Measurements from ENCODE around the gene GLIPR1L2.
"Not testable (repeated sequence)": the region's sequence is repeated elsewhere in the genome, so short reads cannot be mapped to it uniquely, and the experiment has no call there.

Gene GLIPR1L2

DNA sequence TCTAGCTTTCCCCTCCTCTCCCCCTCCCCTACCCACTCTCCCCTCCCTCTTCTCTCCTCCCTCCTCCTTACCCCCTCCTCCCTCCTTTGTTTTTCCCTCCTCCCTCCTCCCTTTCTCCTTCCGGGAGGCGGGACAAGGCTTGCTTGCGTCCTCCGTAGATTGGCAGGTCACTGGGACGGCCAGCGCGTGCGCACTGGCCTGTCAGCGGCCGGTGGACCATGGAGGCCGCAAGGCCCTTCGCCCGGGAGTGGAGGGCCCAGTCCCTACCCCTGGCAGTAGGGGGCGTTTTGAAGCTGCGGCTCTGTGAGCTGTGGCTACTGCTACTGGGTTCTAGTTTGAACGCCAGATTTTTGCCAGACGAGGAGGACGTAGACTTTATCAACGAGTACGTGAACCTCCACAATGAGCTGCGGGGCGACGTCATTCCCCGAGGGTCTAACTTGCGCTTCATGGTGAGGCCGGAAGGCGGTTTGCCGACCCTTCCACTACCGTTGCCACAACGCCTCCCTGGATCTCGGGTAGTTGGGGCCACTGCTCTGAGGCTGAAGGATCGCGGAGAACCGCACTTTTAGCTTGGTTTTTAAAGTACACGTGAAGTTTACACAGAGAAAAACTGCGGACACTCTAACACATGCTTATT, at the start of gene GLIPR1L2:
Gene GLIPR1L2, plus strand, starts transcription at position 191 of the 640 bp plus-strand sequence. Its CDS starts 28 bp downstream, at position 219.
- peak; percentile 98 for DNase-seq

DNA sequence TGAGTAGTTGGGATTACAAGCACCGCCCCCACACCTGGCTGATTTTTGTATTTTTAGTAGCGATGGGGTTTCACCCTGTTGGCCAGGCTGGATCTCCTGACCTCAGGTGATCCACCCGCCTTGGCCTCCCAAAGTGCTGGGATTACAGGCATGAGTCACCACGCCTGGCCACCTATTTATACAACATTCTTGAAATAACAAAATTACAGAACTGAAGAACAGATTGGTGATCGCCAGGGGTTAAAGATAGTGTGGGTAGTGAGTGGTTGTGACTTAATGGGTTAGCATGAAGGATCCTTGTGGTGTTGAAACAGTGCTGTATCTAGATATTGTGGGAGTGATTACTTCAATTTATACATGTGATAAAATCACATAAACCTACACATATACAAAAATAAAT, 49.0 kb upstream of the GLIPR1L2 start:
- DNase-seq: no peak

DNA sequence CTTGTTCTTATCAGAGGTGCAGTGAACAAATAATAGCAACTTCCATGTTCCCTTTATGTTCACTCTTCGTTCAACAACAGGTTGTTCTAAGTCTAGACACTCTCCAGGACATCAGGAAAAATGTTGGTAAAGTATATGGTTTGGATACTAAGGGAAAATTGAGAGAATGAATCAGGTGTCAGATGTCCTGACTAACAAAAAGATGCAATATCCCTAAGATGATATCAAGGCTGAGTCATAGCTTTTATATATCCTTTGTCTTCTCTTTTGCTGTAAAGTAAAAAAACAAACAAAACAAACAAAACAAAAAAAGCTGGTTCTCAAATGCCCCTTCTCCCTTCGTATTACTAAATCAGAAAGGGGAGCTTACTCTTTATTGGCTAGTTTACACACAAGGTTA, 45.4 kb upstream of the GLIPR1L2 start:
- no peak for DNase-seq

DNA sequence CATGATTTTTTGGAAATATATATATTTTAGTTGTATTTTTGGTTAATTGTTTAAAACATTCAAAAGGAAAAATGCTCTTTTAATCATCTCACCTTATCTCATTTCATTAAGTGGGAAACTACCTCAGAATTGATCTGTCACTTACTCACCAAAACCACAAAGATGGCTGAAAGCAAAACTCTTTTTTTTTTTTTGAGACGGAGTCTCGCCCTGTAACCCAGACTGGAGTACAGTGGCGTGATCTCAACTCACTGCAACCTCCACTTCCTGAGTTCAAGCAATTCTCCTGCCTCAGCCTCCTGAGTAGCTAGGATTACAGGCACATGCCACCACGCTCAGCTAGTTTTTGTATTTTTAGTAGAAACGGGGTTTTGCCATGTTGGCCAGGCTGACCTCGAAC, 44.7 kb upstream of the GLIPR1L2 start:
- not testable (repeated sequence) for DNase-seq

DNA sequence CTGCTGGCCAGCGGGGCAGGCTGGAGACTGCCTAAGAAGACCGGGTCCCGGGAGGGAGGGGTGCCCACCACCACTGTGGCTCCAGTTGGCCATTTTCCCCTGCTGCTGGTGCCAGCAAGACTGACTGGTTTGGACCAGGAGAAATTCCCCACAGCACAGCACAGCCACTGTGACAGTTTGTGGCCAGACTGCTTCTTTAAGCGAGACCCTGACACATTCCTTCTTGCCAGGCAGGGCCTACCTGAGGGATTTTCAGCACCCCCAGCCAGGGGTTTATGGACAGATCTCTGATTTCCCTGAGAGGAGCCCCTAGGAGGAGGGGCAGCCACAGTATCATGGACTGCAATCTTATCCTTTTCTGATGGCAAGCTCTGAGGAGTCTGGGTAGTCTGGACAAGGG, 40.9 kb upstream of the GLIPR1L2 start:
- DNase-seq: no peak

DNA sequence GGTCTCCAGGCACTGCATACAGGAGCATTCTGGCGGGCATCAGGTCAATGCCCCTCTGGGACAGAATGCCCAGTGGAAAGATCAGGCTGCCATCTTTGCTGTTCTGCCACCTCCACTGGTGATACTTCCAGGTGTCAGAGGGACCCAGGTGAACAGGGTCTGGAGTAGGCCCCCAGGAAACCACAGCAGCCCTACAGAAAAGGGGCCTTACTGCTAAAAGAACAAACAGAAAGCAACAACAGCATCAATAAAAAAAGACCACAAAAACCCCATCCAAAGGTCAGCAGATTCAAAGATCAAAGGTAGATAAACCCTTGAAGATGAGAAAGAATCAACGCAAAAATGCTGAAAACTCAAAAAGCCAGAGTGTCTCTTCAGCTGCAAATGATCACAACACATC, 40.5 kb upstream of the GLIPR1L2 start:
- DNase-seq: no peak

DNA sequence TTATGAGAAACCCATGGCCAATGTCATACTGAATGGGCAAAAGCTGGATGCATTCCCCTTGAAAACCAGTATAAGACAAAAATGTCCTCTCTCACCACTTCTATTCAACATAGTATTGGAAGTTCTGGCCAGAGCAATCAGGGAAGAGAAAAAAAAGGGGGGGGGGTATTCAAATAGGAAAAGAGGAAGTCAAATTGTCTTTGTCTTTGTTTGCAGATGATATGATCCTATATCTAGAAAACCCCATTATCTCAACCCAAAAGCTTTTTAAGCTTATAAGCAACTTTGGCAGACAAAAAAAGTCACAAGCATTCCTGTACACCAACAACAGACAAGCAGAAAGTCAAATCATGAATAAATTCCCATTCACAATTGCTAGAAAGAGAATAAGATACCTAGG, 36.9 kb upstream of the GLIPR1L2 start:
- DNase-seq: no peak

DNA sequence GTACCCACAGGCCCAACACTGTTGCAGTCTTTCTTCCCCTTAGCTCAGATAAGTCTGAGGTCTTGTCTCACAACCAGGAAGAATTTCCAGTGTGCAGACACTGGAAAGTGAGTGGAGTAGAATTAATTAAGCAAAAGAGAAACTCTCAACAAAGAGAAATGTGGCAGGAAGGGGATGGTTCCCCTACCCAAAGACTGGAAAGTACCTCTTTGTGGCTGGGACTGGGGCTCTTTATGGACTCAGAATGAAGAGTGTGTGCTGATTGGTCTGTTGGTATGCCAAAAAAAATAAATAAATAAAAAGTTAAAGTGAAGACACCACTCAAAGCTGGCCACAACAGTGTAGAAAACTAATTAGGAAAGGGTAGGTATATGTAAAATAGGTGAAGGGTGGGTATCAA, 30.0 kb upstream of the GLIPR1L2 start:
- DNase-seq: no peak

DNA sequence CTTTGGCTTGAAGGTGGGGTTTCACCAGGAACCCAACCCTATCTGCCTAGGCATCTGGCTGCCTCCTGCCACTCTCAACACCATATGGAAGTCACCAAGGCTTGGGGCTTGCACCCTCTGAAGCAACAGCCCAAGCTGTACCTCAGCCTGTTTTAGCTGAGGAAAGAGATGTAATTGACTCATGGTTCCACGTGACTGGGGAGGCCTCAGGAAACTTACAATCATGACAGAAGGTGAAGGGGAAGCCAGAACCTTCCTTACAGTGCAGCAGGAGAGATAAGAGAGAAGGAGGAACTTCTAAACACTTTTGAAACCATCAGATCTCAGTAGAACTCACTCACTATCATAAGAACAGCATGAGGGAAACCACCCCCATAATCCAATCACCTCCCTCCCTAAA, 29.5 kb upstream of the GLIPR1L2 start:
- DNase-seq: no peak

DNA sequence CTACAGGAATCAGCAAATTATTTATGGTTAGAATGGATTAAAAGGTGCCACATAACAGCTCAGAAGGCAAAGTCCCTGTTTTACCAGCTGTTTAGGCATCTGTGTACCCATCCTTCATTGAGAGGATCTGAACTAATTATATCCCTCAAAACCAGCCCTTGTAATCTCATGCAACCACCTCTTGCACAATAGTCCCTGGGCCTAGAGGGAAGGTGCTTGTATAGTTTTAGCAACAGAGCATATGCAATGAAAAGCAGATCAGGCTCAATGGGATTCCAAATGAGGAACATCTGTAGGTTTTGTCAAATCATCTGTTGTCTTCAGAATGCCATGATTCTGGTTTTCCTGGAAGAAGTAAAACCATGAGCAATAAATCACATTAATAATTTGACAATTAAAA, 26.0 kb upstream of the GLIPR1L2 start:
- DNase-seq: peak; percentile 37

DNA sequence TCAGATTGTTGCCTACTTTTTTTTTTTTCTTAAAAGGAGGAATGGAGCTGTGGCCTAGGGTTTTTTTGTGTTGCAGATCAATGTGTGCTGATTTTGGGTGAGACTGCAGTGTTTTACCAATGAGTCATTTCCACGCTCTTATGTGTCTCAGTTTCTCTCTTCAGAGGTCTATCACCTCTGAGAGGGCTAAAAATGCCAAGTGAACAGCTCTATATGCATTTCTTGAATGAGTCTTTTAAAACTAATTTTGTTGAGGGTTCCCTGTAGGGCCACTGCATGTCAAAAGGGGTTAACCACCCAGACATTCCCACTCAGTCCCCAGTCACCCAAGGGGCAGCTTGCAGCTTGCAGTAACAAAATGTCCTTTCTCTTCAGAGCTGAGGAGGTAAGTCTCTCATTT, 24.3 kb upstream of the GLIPR1L2 start:
- DNase-seq: no peak

DNA sequence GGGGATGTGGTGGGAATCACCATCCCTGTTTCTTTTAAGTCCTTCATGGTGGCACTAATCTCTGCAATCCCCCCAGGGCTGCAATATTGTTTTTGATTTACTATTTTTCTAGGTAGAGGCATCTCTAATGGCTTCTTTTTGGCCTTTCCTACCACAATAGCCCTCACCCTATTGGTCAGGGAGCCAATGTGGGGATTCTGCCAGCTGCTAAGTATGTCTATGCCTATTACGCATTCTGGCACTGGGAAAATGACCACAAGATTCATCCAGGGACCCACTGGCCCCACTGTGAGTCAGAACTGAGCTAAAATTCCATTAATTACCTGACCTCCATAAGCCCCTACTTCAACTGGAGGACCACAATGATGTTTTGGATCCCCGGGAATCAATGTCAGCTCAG, 15.9 kb upstream of the GLIPR1L2 start:
- DNase-seq: no peak

DNA sequence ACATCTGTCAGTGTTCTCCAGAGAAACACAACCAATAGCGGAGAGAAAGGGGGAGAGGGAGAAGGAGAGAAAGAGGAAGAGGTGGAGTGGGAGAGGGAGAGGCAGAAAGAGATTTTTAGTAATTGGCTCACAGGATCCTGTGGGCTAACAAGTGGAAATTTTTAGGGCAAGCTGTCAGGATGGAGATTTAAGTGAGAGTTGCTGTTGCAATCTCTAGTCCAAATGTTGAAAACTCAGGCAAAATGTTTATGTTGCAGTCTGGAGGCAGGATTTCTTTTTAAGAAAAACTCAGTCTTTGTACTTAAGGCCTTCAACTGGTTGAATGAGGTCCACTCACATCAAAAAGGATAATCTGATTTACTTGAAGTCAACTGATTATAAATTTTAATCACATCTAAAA, 12.5 kb upstream of the GLIPR1L2 start:
- no peak for DNase-seq

DNA sequence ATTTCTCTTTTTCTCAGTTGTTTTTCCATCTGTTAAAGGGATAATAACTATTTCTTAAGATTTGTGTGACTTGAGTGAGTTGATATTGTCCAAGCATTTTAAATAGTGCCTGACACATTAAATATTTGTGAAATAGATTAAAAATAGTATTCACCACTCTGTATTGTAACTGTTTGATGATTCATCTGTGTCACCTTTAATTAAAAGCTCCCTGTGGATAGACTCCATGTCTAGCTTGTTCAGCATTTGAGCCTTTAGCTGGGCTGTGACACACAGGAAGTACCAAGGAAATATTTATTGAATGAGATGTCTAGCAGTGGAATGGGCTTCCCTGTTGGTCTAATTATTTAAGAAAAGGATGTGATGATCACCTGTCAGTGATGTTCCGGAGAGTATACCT, 1.8 kb upstream of the GLIPR1L2 start:
- no peak for DNase-seq

DNA sequence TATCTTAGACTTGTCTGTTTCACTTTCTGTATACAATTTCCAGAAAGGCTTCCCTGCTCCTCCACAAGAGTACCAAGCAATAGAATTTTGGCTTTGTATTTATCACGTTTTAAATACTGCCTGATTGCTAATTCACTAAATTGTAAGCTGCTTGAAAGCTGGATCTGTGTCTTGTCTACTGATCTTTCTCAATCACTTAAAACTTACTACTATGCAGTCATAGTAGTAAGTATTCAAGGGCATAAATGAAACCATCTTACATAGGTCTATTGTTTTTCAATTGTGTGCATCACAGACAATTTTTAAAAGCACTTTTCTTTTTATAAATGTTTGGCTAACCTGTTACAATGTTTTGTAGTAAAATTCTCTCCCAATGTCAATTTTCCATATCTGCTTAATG, 1.2 kb upstream of the GLIPR1L2 start:
- peak; percentile 23 for DNase-seq

DNA sequence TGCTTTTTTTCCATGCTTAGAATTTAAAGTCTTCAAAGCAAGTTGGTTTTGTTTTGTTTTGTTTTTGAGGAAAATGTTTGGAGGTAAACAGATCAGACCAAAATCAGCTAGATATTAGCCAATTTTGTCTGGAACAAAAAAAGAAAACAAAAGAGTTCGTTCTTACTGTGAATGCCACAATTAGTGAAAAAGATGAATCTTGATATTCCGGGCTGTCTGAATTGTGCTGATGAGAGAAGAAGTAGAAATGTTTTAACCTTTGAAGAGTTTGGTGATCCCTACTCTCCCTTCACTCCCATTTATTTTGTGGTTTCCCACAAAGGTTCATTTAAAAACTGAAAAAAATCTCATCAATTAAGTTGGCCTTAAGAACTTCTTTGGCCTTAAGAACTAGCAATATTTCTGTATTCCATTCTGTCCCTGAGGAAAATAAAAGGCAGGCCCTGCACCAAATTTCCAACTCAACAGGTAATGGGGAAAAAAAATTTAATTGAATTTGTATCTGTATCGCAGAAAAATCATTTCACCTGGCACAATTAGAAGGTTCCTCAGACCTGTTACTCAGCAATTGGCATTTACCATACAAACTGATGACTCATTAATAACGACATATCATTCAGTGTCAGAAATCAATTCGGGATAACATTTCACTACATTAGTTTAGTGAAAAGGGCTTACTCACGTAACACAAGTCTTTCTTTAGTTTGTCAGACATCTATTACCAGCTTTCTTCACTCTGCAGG, 562 bp upstream of the GLIPR1L2 start:
- no peak for DNase-seq

DNA sequence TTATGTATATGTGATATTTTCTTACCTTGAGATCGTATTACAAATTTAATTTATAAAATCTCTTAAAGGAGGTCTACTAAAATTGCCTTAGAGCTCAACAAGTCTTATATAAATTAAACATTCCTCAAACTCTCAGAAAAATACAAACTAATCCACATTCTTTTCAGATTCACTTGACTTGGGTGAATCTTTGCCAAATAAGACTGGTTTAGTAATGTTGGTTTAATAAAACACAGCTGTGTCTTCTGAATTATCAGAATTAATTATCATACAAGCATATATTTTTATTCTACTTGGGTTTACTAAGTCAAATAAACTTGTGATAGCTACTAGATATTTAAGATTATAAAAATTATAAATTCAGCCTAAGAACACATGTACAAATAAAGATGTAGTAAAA, 13.3 kb downstream of the GLIPR1L2 start:
- no peak for DNase-seq

DNA sequence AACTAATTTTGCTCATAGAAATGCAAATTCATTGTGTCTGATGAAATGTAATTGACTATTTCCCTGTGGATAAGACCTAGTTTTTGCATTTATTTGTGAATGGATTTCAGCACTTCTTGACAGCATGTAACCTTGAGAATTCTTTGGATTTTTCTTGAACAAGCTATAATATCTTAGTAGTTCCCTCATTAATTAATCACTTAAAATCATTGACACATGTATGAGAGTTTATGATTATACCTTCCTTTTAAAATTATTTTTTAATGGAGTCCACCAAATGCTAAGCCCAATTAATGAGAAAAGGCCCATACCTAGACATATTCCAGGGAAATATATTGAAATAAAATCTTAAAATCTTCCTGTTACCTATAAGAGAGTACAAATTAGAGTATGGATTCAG, 16.8 kb downstream of the GLIPR1L2 start:
- DNase-seq: no peak

DNA sequence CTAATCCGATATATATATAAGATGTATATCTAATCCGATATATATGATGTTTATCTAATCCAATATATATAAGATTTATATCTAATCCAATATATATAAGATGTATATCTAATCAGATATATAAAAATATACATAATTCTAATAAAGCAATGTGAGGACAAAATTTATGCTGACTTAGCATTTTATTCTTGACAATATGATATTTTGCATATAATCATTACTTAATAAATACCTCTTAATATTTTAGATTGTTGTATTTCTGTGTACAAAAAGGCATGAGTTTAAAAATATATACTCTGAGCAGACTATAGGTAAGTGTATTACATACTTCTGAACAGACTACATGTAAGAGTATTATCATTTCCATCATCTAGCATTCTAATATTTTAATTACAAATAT, 18.9 kb downstream of the GLIPR1L2 start:
- DNase-seq: no peak

DNA sequence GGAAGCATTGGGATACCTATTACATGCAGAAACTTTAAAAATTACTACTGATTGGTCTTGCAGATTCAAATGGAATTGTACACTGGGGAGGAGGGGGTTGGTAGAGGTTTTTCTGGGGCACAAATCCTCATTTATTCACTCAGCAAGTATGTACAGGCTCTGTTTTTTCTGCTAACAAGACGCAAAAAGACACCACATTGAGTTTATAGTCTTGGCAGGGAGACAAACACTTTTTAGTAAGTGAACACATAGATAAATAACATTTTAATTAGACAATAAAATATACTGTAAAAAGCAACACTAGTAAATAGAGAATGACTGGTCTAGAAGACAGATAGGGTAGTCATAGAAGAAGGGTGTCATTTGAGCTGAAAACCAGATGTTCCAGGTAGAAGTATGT, 23.8 kb downstream of the GLIPR1L2 start:
- DNase-seq: no peak

DNA sequence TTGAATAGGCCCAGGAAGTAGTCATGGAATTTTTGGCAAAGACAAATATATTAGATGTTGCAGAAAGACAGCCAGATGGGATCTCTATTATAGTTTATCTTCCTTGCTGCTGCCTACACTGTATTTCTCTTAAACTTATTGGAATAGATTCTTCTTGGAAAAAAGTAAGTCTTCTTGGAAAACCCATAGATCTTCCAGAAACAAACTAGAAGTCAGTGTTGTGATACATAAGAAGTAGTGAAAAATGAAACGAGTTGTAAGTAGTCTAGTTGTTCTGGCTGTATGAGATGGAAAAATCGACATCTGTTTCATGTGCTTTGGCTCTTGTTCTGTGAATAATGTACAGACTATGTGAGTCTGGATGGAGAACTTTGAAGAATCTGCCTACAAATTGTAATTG, 29.0 kb downstream of the GLIPR1L2 start:
- DNase-seq: no peak

DNA sequence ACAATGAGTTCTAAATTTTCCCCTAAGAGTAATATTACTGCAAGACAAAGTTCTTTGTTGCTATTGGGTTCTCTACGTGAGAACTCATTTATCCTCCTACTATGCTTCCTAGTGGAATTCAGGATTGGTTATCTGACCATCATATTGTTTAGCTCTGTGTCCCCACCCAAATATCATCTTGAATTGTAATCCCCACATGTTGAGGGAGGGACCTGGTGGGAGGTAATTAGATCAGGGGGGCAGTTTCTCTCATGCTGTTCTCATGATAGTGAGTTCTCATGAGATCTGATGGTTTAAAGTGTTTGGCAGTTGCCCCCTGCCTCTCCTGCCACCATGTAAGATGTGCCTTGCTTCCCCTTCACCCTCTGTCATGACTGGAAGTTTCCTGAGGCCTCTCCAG, 36.6 kb downstream of the GLIPR1L2 start:
- DNase-seq: no peak

DNA sequence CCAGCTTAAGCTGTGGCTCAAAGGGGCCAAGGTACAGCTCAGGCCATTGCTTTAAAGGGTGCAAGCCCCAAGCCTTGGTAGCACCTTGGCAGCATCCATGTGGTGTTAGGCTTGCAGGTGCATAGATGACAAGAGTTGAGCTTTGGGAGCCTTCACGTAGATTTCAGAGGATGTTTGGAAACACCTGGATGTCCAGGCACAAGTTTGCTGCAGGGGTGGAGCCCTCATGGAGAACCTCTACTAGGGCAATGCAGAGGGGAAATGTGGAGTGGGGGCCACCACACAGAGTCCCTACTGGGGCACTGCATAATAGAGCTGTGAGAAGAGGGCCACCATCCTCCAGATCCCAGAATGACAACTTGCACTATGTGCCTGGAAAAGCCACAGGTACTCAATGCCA, 37.9 kb downstream of the GLIPR1L2 start:
- no peak for DNase-seq

DNA sequence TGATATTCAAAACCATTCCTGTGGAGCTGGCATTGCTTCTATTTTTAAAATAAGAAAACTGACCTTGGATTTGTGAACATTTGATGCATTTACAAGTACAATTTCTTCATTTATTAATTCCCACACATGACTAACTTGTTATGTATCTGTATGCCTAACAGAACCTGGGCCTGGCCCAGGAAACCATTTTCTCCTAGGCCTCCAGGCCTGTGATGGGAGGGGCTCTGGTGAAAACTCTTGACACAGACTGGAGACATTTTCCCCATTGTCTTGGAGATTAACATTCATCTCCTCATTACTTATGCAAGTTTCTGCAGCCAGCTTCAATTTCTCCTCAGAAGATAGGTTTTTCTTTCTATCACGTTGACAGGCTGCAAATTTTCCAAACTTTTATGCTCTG, 42.0 kb downstream of the GLIPR1L2 start:
- DNase-seq: no peak

DNA sequence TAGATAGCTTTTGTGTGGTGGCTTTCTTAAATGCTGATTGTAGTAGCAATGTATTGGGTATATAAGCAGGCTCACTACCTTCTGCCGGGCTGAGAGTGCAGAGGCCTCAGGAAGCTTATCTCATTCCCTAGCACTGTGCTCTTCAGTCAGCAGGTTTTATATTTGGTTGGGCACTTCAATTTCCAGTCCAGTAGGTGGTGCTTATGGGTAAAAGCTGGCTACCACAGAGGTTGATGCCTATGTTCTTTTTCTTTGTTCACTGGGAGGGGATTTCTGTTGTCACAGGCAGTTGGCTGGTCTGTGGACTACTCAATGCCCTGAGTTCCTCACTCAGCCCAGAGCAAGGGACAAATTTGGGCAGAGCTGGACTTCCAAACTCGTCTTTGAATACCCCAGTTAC, 46.7 kb downstream of the GLIPR1L2 start:
- DNase-seq: peak; percentile 63

Measured in suppressor macrophage treated with lipopolysaccharide for 4 hours (primary cell).